GM04503 (cell line): Measurements from ENCODE around the gene CDV3.
"Not testable (repeated sequence)": the region's sequence is repeated elsewhere in the genome, so short reads cannot be mapped to it uniquely, and the experiment has no call there.

ENCODE experiments used
- DNase-seq: peaks from one replicate; pipeline ENCODE4 v3.0.0-alpha.2; 2012; ENCODE audit warnings: low read depth

CDV3 gene

GRCh38 chr3:133573629-133574194, at the start of gene CDV3:
TSS of gene CDV3 (plus strand) at chr3:133573686. CDS start at chr3:133574045, 359 bp downstream.
- DNase-seq, result no peak

- DNase-seq, result not testable (repeated sequence)
These were observed 49.7 kb upstream of the CDV3 start for GRCh38 chr3:133523758-133524157.

GRCh38 chr3:133525435-133525834, 48.1 kb upstream of the CDV3 start:
- DNase-seq, result no peak

- no peak for DNase-seq
These were observed 46.3 kb upstream of the CDV3 start for GRCh38 chr3:133527081-133527715.

- no peak for DNase-seq
These were observed 43.7 kb upstream of the CDV3 start for GRCh38 chr3:133529809-133530208.

GRCh38 chr3:133531981-133532380, 41.5 kb upstream of the CDV3 start:
- no peak for DNase-seq

- DNase-seq, result no peak
These were observed 40.5 kb upstream of the CDV3 start for GRCh38 chr3:133532951-133533350.

GRCh38 chr3:133535971-133536881, 37.3 kb upstream of the CDV3 start:
- DNase-seq, result peak; percentile 77

- DNase-seq, result not testable (repeated sequence)
These were observed 36.4 kb upstream of the CDV3 start for GRCh38 chr3:133537131-133537530.

- DNase-seq, result no peak
These were observed 35.3 kb upstream of the CDV3 start for GRCh38 chr3:133538154-133538553.

- DNase-seq, result no peak
These were observed 32.4 kb upstream of the CDV3 start for GRCh38 chr3:133540896-133541674.

- no peak for DNase-seq
These were observed 30.6 kb upstream of the CDV3 start for GRCh38 chr3:133542871-133543270.

- DNase-seq, result not testable (repeated sequence)
These were observed 28.5 kb upstream of the CDV3 start for GRCh38 chr3:133544983-133545382.

- DNase-seq, result no peak
These were observed 25.9 kb upstream of the CDV3 start for GRCh38 chr3:133547432-133548041.

GRCh38 chr3:133548090-133548489, 25.4 kb upstream of the CDV3 start:
- no peak for DNase-seq

- no peak for DNase-seq
These were observed 23.9 kb upstream of the CDV3 start for GRCh38 chr3:133549565-133549964.

- not testable (repeated sequence) for DNase-seq
These were observed 21.9 kb upstream of the CDV3 start for GRCh38 chr3:133551589-133551988.

GRCh38 chr3:133561679-133562078, 11.8 kb upstream of the CDV3 start:
- no peak for DNase-seq

- DNase-seq, result no peak
These were observed 11.1 kb upstream of the CDV3 start for GRCh38 chr3:133562376-133562775.

- DNase-seq, result no peak
These were observed 10.3 kb upstream of the CDV3 start for GRCh38 chr3:133563186-133563591.

GRCh38 chr3:133563816-133564215, 9.7 kb upstream of the CDV3 start:
- no peak for DNase-seq
